ENCODE results near the gene LRRC27.

DNA sequence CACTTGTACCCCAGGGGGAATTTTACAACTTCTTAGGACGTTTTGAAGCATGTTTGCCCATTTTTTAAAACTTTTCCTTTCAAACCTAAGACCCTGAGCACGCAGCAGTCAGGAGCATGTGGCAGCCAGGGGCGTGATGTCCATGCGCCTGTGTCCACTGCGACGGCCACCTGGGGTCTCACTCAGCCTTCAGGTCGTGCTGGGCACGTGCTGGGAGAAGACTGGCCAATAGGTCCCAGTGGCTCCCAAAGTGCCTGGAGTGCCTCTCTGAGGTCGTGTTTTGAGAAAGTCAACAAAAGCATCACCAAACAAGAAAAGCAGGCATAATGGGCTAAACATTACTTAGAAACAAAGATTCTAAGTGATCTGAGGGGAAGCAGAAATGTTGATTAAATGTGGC, 14.8 kb downstream of the LRRC27 start:
- TF ChIP-seq, protein P1, sequence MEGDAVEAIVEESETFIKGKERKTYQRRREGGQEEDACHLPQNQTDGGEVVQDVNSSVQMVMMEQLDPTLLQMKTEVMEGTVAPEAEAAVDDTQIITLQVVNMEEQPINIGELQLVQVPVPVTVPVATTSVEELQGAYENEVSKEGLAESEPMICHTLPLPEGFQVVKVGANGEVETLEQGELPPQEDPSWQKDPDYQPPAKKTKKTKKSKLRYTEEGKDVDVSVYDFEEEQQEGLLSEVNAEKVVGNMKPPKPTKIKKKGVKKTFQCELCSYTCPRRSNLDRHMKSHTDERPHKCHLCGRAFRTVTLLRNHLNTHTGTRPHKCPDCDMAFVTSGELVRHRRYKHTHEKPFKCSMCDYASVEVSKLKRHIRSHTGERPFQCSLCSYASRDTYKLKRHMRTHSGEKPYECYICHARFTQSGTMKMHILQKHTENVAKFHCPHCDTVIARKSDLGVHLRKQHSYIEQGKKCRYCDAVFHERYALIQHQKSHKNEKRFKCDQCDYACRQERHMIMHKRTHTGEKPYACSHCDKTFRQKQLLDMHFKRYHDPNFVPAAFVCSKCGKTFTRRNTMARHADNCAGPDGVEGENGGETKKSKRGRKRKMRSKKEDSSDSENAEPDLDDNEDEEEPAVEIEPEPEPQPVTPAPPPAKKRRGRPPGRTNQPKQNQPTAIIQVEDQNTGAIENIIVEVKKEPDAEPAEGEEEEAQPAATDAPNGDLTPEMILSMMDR (IDR thresholded peaks at IDR 0.05), result no peak
- no peak for TF ChIP-seq POLR2A (IDR thresholded peaks at IDR 0.05)
